CD4-positive, alpha-beta T cell (primary cell): ENCODE results near the gene NELL2. TPM values are rescaled to one million over a fixed set of nuclear protein-coding genes. Genes with fewer than 3 reads are reported as not detected.

Experiments
- ATAC-seq: fragments of 200-7000 bp; cut with Tn5 transposase; one replicate; pipeline ENCODE4 v1.10.0; 2022; ENCODE audit warnings: mild to moderate bottlenecking; ENCODE audit not compliant: poor library complexity
- CTCF ChIA-PET: fragments of 350-600 bp; sonication (Branson Sonifier 250); formaldehyde crosslinking; loops from one replicate; lab custom pipeline; 2021; ENCODE audit warnings: antibody characterized with exemption, inconsistent platforms; lab: Charles Lee
- POLR2A ChIA-PET: fragments of 350-600 bp; sonication (Branson Sonifier 250); formaldehyde crosslinking; loops from one replicate; lab custom pipeline; 2021; ENCODE audit warnings: antibody characterized with exemption, inconsistent platforms; lab: Charles Lee
- DNase-seq, 14 experiments: peaks; one replicate each; pipeline ENCODE4 v3.0.0-alpha.2; 2013 to 2020; ENCODE audit warnings: mixed read lengths in 2 of 14
- H3K27ac ChIP-seq, 2 donors: one replicate each; pipeline versions ENCODE4 v1.5.1 to v1.7.0; 2013; ENCODE audit warnings: low read length in 2 of 2, low read depth in 1 of 2, mild to moderate bottlenecking in 1 of 2
- H3K27me3 ChIP-seq, 2 experiments: 1 replicate in 1 of 2; 2 replicates in 1 of 2; pipeline versions ENCODE4 v1.6.1 to v1.7.0; 2013; ENCODE audit warnings: low read length in 2 of 2, control low read depth in 1 of 2, mild to moderate bottlenecking in 1 of 2, moderate library complexity in 1 of 2; ENCODE audit not compliant: insufficient read depth in 2 of 2, control insufficient read depth in 1 of 2
- H3K36me3 ChIP-seq: one replicate; pipeline ENCODE4 v1.6.1; 2013; ENCODE audit warnings: low read length, control low read depth; ENCODE audit not compliant: insufficient read depth
- H3K4me1 ChIP-seq: one replicate; pipeline ENCODE4 v1.6.1; 2013; ENCODE audit warnings: low read length, control low read depth; ENCODE audit not compliant: insufficient read depth
- H3K4me3 ChIP-seq: one replicate; pipeline ENCODE4 v1.5.1; 2013; ENCODE audit warnings: mild to moderate bottlenecking, low read length, moderate library complexity
- H3K9me3 ChIP-seq, 2 experiments: 1 replicate in 1 of 2; 2 replicates in 1 of 2; pipeline versions ENCODE4 v1.6.1 to v1.7.0; 2013; ENCODE audit warnings: low read length in 2 of 2, mild to moderate bottlenecking in 2 of 2, control low read depth in 1 of 2, moderate library complexity in 1 of 2; ENCODE audit not compliant: control insufficient read depth in 1 of 2, insufficient read depth in 1 of 2
- H3K27ac Mint-ChIP-seq: one replicate; pipeline ENCODE4 v1.8.0; 2020; ENCODE audit warnings: mixed read lengths
- H3K27me3 Mint-ChIP-seq: one replicate; pipeline ENCODE4 v1.8.0; 2021; ENCODE audit warnings: mixed read lengths
- H3K36me3 Mint-ChIP-seq: one replicate; pipeline ENCODE4 v1.8.0; 2021; ENCODE audit warnings: low read depth, mixed read lengths
- H3K4me1 Mint-ChIP-seq: one replicate; pipeline ENCODE4 v1.8.0; 2021; ENCODE audit warnings: low read depth, mixed read lengths
- H3K4me3 Mint-ChIP-seq: one replicate; pipeline ENCODE4 v1.8.0; 2020; ENCODE audit warnings: mild to moderate bottlenecking, mixed read lengths
- H3K9me3 Mint-ChIP-seq: one replicate; pipeline ENCODE4 v1.8.0; 2020; ENCODE audit warnings: mixed read lengths
- CTCF ChIP-seq: fragments of 200-600 bp; IDR thresholded peaks from one replicate; pipeline ENCODE4 v1.8.0; 2022; ENCODE audit warnings: antibody characterized with exemption, mild to moderate bottlenecking
- intact Hi-C, 2 experiments: fragments of 100-400 bp; cut with DNase I in 1 of 2; cut with micrococcal nuclease in 1 of 2; formaldehyde crosslinking; loops; one replicate each; pipeline versions ENCODE4 v1.15.1 to v1.9.0; 2023 to 2025; cut with DNase I, micrococcal nuclease
- total RNA-seq, 174 experiments: library from RNA in 2 of 174; stranded (reverse) in 2 of 174; gene quantifications; one replicate each; pipeline ENCODE4 v1.2.3 and lab custom pipeline; 2021 to 2026

NELL2 gene
- total RNA-seq, 2 experiments from 2014 or later, result 142 to 147 TPM

GRCh38 chr12:44677724-44678123, 198.4 kb downstream of the NELL2 start:
- Mint-ChIP-seq H3K27me3 (no peaks in the 10 kb centered on the region), H3K4me3 (no peak overlapping the region), H3K36me3 (peaks cover 32% of the 10 kb centered on the region), H3K27ac (no peak overlapping the region), H3K9me3 (no peaks in the 10 kb centered on the region), H3K4me1 (no peaks in the 10 kb centered on the region)
- Histone ChIP-seq H3K36me3 (no peaks in the 10 kb centered on the region), H3K4me1 (no peaks in the 10 kb centered on the region), H3K27me3 (no peaks in the 10 kb centered on the region), H3K27ac (no peak overlapping the region), H3K4me3 (no peak overlapping the region), H3K9me3 (no peaks in the 10 kb centered on the region)
- DNase-seq (no peak), ATAC-seq (no peak)
- CTCF ChIA-PET, result interaction anchor here (1.2 kb wide), 1 partner anchor 24 kb away, joined by 3 read pairs; no protein-coding TSS in a partner anchor
- TF ChIP-seq CTCF, result no peak
- intact Hi-C loops, result no loop called here
- POLR2A ChIA-PET, result no interaction called here

GRCh38 chr12:44674875-44675274, 201.2 kb downstream of the NELL2 start:
- H3K27me3 Mint-ChIP-seq, result no peaks in the 10 kb centered on the region
- ChIA-PET POLR2A (no interaction called here), CTCF (no interaction called here)
- Histone ChIP-seq H3K4me1 (no peaks in the 10 kb centered on the region), H3K27me3 (no peaks in the 10 kb centered on the region), H3K36me3 (no peaks in the 10 kb centered on the region), H3K4me3 (no peak overlapping the region), H3K9me3 (peaks cover 3 to 9% of the 10 kb centered on the region in 2 experiments), H3K27ac (no peak overlapping the region)
- no peaks in the 10 kb centered on the region for H3K4me1 Mint-ChIP-seq
- no peak overlapping the region for H3K4me3 Mint-ChIP-seq
- ATAC-seq (no peak), DNase-seq (no peak)
- H3K9me3 Mint-ChIP-seq, result peaks cover 11% of the 10 kb centered on the region
- H3K36me3 Mint-ChIP-seq, result peaks cover 57% of the 10 kb centered on the region
- H3K27ac Mint-ChIP-seq, result no peak overlapping the region
- intact Hi-C loops, result no loop called here
- TF ChIP-seq CTCF, result no peak

- no peaks in the 10 kb centered on the region for H3K36me3 ChIP-seq
- H3K4me3 ChIP-seq, result no peak overlapping the region
- Mint-ChIP-seq H3K36me3 (peaks cover 68% of the 10 kb centered on the region), H3K4me1 (no peaks in the 10 kb centered on the region), H3K27me3 (no peaks in the 10 kb centered on the region), H3K27ac (no peak overlapping the region), H3K4me3 (no peak overlapping the region), H3K9me3 (peaks cover 11% of the 10 kb centered on the region)
- intact Hi-C loops, result no loop called here
- no peaks in the 10 kb centered on the region for H3K4me1 ChIP-seq
- H3K27me3 ChIP-seq, result no peaks in the 10 kb centered on the region
- DNase-seq, result no peak
- no peak overlapping the region for H3K27ac ChIP-seq
- TF ChIP-seq CTCF, result no peak
- ChIA-PET POLR2A (no interaction called here), CTCF (interaction anchor here (0.6 kb wide), 1 partner anchor 32 kb away, joined by 3 read pairs; no protein-coding TSS in a partner anchor)
- peaks cover 4 to 9% of the 10 kb centered on the region in 2 experiments for H3K9me3 ChIP-seq
- ATAC-seq, result no peak
Observed at GRCh38 chr12:44673811-44674210, 202.3 kb downstream of the NELL2 start.
